ENCODE measurements around the gene FBXO31.

- no peak for TF ChIP-seq MAX (IDR thresholded peaks at IDR 0.05; ENCODE audit: insufficient read depth, insufficient read length)
- TF ChIP-seq GATA2 (IDR thresholded peaks at IDR 0.05; ENCODE audit: insufficient read depth, insufficient read length, low read depth, low read length), result no peak
- no peak for TF ChIP-seq CTCF (IDR thresholded peaks at IDR 0.05; ENCODE audit: extremely low read depth in 1 of 2, insufficient read depth in 1 of 2, low read depth in 1 of 2, low read length in 2 of 2)
- no peak for TF ChIP-seq POLR2A (IDR thresholded peaks at IDR 0.05; ENCODE audit: low read depth, low read length)
- TF ChIP-seq POLR2AphosphoS5 (IDR thresholded peaks at IDR 0.05; ENCODE audit: insufficient read depth, low read depth, low read length), result no peak
- no peak for TF ChIP-seq EZH2 (IDR thresholded peaks at IDR 0.05; ENCODE audit: borderline replicate concordance, low read depth, low read length, severe bottlenecking)
Observed at GRCh38 chr16:87346517-87347060, 37.0 kb downstream of the FBXO31 start.

Measured in endothelial cell of umbilical vein (primary cell).